ENCODE results near the gene GARIN1A. TPM values are rescaled to one million over a fixed set of nuclear protein-coding genes. Genes with fewer than 3 reads are reported as not detected.

GARIN1A gene
- polyA plus RNA-seq, 1 donor from 2014 or later = 2.8 TPM

GRCh38 chr7:128714701-128715495 is 42.8 kb downstream of the GARIN1A start:
- TF ChIP-seq POLR2AphosphoS5 (IDR thresholded peaks at IDR 0.05) = no peak
- TF ChIP-seq RAD21 (conservative IDR thresholded peaks at IDR 0.05) = no peak
- no peak for TF ChIP-seq TAF1 (IDR thresholded peaks at IDR 0.05; ENCODE audit: low read depth)
- no peak for TF ChIP-seq CTCF (IDR thresholded peaks at IDR 0.05; ENCODE audit: poor library complexity, severe bottlenecking)
- TF ChIP-seq REST (IDR thresholded peaks at IDR 0.05; ENCODE audit: borderline replicate concordance) = no peak
- TF ChIP-seq MXI1 (conservative IDR thresholded peaks at IDR 0.05; ENCODE audit: poor library complexity, severe bottlenecking) = no peak
- no peak for TF ChIP-seq EP300 (conservative IDR thresholded peaks at IDR 0.05; ENCODE audit: poor library complexity, severe bottlenecking)
- TF ChIP-seq SMC3 (conservative IDR thresholded peaks at IDR 0.05; ENCODE audit: poor library complexity) = no peak
- H3K4me2 ChIP-seq (ENCODE audit: low read length) = no peak overlapping the region
- no peak overlapping the region for H3K27ac ChIP-seq (ENCODE audit: low read length)
- H3K9ac ChIP-seq (ENCODE audit: low read length) = no peak overlapping the region
- no peaks in the 10 kb centered on the region for H3F3A ChIP-seq (ENCODE audit: insufficient read depth, low read length, poor library complexity, severe bottlenecking)
- no peak overlapping the region for H3K4me3 ChIP-seq (ENCODE audit: low read length)
- no peaks in the 10 kb centered on the region for H3K9me3 ChIP-seq (ENCODE audit: low read length)
- no peaks in the 10 kb centered on the region for H3K36me3 ChIP-seq (ENCODE audit: insufficient read depth, low read length)
- H3K9me2 ChIP-seq (ENCODE audit: insufficient read depth, low read length) = no peaks in the 10 kb centered on the region
- no peaks in the 10 kb centered on the region for H3K27me3 ChIP-seq (ENCODE audit: insufficient read depth, low read depth, low read length)
- no peaks in the 10 kb centered on the region for H4K20me1 ChIP-seq (ENCODE audit: insufficient read depth)
- H2AFZ ChIP-seq (ENCODE audit: low read depth, low read length) = no peak overlapping the region
- no peaks in the 10 kb centered on the region for H3K79me2 ChIP-seq (replicated peaks; ENCODE audit: insufficient read depth, low read length)

DNA sequence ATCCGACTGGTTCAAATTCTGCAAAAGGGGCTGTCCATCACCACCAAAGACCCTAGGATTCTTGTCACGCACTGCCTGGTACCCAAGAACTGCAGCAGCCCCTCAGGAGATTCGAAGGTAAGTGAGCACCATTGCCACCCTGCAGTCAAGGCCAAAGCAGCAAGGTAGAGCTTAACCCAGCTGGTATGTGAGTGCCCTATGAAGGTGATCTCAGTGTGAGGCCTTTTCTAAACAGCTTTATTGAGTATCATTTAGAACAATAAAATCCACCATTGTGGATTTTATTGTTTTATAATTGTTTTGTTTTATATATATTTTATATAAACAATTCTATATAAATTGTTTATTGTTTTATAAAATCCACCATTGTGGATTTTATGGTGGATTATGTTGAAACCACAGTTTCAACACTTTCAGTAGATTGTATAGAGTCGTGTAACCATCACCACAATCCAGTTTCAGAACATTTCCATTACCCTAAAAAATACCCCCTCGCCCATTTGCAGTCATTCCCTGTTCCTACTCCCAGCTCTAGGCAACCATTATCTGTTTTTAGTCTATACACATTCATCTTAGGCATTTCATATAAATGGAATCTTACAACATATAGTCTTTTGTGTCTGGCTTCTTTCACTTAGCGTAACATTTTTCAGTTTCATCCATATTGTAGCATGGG is 47.0 kb downstream of the GARIN1A start:
- Histone ChIP-seq H3K79me2 (replicated peaks; ENCODE audit: insufficient read depth, low read length) (no peaks in the 10 kb centered on the region), H3K4me2 (ENCODE audit: low read length) (no peak overlapping the region), H3K27me3 (ENCODE audit: insufficient read depth, low read depth, low read length) (no peaks in the 10 kb centered on the region), H2AFZ (ENCODE audit: low read depth, low read length) (no peak overlapping the region), H3K9me3 (ENCODE audit: low read length) (no peaks in the 10 kb centered on the region), H3K36me3 (ENCODE audit: insufficient read depth, low read length) (no peaks in the 10 kb centered on the region), H3K9me2 (ENCODE audit: insufficient read depth, low read length) (no peaks in the 10 kb centered on the region), H4K20me1 (ENCODE audit: insufficient read depth) (no peaks in the 10 kb centered on the region), H3K9ac (ENCODE audit: low read length) (no peak overlapping the region), H3K4me3 (ENCODE audit: low read length) (no peak overlapping the region), H3F3A (ENCODE audit: insufficient read depth, low read length, poor library complexity, severe bottlenecking) (no peaks in the 10 kb centered on the region), H3K27ac (ENCODE audit: low read length) (no peak overlapping the region)
- TF ChIP-seq SMC3 (conservative IDR thresholded peaks at IDR 0.05; ENCODE audit: poor library complexity) = no peak
- TF ChIP-seq EZH2 (IDR thresholded peaks at IDR 0.05; ENCODE audit: borderline replicate concordance, insufficient read depth, low read length, poor library complexity, severe bottlenecking) = no peak
- TF ChIP-seq EP300 (conservative IDR thresholded peaks at IDR 0.05; ENCODE audit: poor library complexity, severe bottlenecking) = no peak

All from neural cell (in vitro differentiated cells).